Measurements from ENCODE around the gene ACAN. TPM values are rescaled to one million over a fixed set of nuclear protein-coding genes. Genes with fewer than 3 reads are reported as not detected.
"Not testable (repeated sequence)": the region's sequence is repeated elsewhere in the genome, so short reads cannot be mapped to it uniquely, and the experiment has no call there.

ACAN gene
- total RNA-seq, 1 experiment from 2014 or later = not detected

DNA sequence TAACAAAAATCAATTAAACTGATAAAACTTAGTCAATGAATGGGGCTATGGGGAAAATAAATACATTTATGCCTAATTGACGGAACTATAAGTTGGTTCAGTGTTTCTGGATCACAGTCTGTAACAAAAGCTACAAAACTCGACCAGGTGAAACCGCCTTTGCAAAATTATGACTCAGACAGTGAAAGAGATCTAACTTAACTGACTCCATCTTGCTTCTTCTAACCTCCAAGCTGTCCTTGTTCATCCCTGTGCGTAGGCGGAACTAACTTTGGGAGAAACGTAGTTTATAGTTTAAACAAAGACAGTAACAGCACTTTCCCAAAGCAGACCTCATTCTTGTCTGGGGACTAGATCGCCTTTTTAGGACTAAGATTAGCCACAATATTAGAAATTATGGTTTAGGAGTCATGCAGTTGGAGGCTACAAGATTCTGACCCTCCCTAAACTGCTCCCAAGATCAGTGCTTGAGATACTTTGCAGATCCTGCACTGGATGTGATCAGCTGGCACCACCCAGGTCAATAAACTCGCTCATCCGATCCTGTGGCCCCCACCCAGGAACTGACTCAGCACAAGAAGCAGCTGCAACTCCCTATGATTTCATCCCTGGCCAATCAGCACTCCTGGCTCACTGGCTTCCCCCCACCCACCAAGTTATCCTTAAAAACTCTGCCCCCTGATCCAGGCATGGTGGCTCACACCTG is 117.1 kb downstream of the ACAN start:
- Histone ChIP-seq H3K79me2 (ENCODE audit: low read length) (no peaks in the 10 kb centered on the region), H2AFZ (ENCODE audit: low read length) (no peak overlapping the region), H3K4me2 (ENCODE audit: low read depth, low read length, poor library complexity, severe bottlenecking) (no peak overlapping the region), H3K9me3 (ENCODE audit: low read length) (no peaks in the 10 kb centered on the region), H3K9me2 (replicated peaks; ENCODE audit: insufficient read depth, low read length) (no peaks in the 10 kb centered on the region), H3K4me1 (ENCODE audit: low read length) (no peaks in the 10 kb centered on the region), H3K36me3 (ENCODE audit: insufficient read depth, low read length) (no peaks in the 10 kb centered on the region), H3K9ac (ENCODE audit: low read length) (no peak overlapping the region), H3K4me3 (ENCODE audit: low read length) (no peak overlapping the region), H4K20me1 (ENCODE audit: insufficient read depth, low read depth, low read length) (no peaks in the 10 kb centered on the region), H3K27ac (ENCODE audit: low read length) (no peak overlapping the region), H3K27me3 (ENCODE audit: low read length) (no peaks in the 10 kb centered on the region)
- no peak for DNase-seq

DNA sequence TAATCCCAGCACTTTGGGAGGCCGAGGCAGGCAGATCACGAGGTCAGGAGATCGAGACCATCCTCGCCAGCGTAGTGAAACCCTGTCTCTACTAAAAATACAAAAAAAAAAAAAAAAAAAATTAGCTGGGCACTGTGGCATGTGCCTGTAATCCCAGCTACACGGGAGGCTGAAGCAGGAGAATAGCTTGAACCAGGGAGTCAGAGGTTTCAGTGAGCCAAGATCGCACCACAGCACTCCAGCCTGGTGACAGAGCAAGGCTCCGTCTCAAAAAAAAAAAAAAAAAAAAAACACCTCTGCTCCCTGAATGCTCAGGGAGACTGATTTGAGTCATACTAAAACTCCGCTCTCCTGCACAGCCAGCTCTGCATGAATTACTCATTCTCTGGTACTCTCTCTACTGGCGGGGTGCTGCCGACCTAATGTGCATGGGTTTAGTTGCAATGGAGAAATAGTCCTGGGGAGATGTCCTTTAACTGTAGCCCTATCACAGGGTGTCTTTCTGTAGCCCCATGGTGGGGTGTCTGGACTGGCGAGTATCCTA is 117.7 kb downstream of the ACAN start:
- not testable (repeated sequence) for H3K79me2 ChIP-seq (ENCODE audit: low read length); DNase-seq; H3K4me1 ChIP-seq (ENCODE audit: low read length); H3K4me3 ChIP-seq (ENCODE audit: low read length); H3K4me2 ChIP-seq (ENCODE audit: low read depth, low read length, poor library complexity, severe bottlenecking); H4K20me1 ChIP-seq (ENCODE audit: insufficient read depth, low read depth, low read length); H3K9me3 ChIP-seq (ENCODE audit: low read length); H3K36me3 ChIP-seq (ENCODE audit: insufficient read depth, low read length); H3K9me2 ChIP-seq (replicated peaks; ENCODE audit: insufficient read depth, low read length); H3K27me3 ChIP-seq (ENCODE audit: low read length); H2AFZ ChIP-seq (ENCODE audit: low read length); H3K27ac ChIP-seq (ENCODE audit: low read length); H3K9ac ChIP-seq (ENCODE audit: low read length)

Other genes with a start within 250 kb of the ACAN start
- gene AEN, start 182.1 kb upstream of the ACAN start, total RNA-seq (2014; rRNA removed; shearing (Covaris generic); ENCODE audit: low replicate concordance) = 18.1 and 36.3 TPM in 2 replicates
- 112 and 259 TPM in 2 replicates for gene ISG20, start 164.4 kb upstream of the ACAN start, total RNA-seq (2014; rRNA removed; shearing (Covaris generic); ENCODE audit: low replicate concordance)
- not detected in 2 replicates for gene HAPLN3, start 92.1 kb downstream of the ACAN start, total RNA-seq (2014; rRNA removed; shearing (Covaris generic); ENCODE audit: low replicate concordance)
- not detected in 2 replicates for gene MFGE8, start 109.9 kb downstream of the ACAN start, total RNA-seq (2014; rRNA removed; shearing (Covaris generic); ENCODE audit: low replicate concordance)